ENCODE data around the gene TRAK2.

- TF ChIP-seq GMEB1 (CRISPR knock-in tag; IDR thresholded peaks at IDR 0.05; ENCODE audit: borderline replicate concordance) (no peak), FOXJ3 (CRISPR knock-in tag; IDR thresholded peaks at IDR 0.05; ENCODE audit: borderline replicate concordance) (no peak), HCFC1 (IDR thresholded peaks at IDR 0.05; ENCODE audit: low read depth, low read length) (no peak), ZFX (CRISPR knock-in tag; IDR thresholded peaks at IDR 0.05; ENCODE audit: low read depth) (no peak), CCAR2 (optimal IDR thresholded peaks at IDR 0.05; ENCODE audit: low read depth, low read length) (no peak), SP1 (IDR thresholded peaks at IDR 0.05) (no peak), SP1 (CRISPR knock-in tag; IDR thresholded peaks at IDR 0.05) (no peak), SKIL (CRISPR knock-in tag; IDR thresholded peaks at IDR 0.05; ENCODE audit: borderline replicate concordance) (no peak), ARNT (IDR thresholded peaks at IDR 0.05) (no peak), ZZZ3 (CRISPR knock-in tag; IDR thresholded peaks at IDR 0.05; ENCODE audit: borderline replicate concordance) (no peak), MTA1 (CRISPR knock-in tag; IDR thresholded peaks at IDR 0.05; ENCODE audit: borderline replicate concordance) (no peak), PRPF4 (IDR thresholded peaks at IDR 0.05; ENCODE audit: low read depth, low read length, poor library complexity, severe bottlenecking) (no peak)
- TF ChIP-seq, protein P1, sequence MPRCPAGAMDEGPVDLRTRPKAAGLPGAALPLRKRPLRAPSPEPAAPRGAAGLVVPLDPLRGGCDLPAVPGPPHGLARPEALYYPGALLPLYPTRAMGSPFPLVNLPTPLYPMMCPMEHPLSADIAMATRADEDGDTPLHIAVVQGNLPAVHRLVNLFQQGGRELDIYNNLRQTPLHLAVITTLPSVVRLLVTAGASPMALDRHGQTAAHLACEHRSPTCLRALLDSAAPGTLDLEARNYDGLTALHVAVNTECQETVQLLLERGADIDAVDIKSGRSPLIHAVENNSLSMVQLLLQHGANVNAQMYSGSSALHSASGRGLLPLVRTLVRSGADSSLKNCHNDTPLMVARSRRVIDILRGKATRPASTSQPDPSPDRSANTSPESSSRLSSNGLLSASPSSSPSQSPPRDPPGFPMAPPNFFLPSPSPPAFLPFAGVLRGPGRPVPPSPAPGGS (CRISPR knock-in tag; IDR thresholded peaks at IDR 0.05) = no peak
- TF ChIP-seq, protein P2, sequence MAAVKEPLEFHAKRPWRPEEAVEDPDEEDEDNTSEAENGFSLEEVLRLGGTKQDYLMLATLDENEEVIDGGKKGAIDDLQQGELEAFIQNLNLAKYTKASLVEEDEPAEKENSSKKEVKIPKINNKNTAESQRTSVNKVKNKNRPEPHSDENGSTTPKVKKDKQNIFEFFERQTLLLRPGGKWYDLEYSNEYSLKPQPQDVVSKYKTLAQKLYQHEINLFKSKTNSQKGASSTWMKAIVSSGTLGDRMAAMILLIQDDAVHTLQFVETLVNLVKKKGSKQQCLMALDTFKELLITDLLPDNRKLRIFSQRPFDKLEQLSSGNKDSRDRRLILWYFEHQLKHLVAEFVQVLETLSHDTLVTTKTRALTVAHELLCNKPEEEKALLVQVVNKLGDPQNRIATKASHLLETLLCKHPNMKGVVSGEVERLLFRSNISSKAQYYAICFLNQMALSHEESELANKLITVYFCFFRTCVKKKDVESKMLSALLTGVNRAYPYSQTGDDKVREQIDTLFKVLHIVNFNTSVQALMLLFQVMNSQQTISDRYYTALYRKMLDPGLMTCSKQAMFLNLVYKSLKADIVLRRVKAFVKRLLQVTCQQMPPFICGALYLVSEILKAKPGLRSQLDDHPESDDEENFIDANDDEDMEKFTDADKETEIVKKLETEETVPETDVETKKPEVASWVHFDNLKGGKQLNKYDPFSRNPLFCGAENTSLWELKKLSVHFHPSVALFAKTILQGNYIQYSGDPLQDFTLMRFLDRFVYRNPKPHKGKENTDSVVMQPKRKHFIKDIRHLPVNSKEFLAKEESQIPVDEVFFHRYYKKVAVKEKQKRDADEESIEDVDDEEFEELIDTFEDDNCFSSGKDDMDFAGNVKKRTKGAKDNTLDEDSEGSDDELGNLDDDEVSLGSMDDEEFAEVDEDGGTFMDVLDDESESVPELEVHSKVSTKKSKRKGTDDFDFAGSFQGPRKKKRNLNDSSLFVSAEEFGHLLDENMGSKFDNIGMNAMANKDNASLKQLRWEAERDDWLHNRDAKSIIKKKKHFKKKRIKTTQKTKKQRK (IDR thresholded peaks at IDR 0.05; ENCODE audit: low read length) = no peak
- TF ChIP-seq, protein P3, sequence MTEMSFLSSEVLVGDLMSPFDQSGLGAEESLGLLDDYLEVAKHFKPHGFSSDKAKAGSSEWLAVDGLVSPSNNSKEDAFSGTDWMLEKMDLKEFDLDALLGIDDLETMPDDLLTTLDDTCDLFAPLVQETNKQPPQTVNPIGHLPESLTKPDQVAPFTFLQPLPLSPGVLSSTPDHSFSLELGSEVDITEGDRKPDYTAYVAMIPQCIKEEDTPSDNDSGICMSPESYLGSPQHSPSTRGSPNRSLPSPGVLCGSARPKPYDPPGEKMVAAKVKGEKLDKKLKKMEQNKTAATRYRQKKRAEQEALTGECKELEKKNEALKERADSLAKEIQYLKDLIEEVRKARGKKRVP (CRISPR knock-in tag; IDR thresholded peaks at IDR 0.05) = no peak
Observed at GRCh38 chr2:201377218-201377617, 74.0 kb downstream of the TRAK2 start.

Measured in HepG2 (cell line).